ENCODE results near the gene PAX2. TPM values are rescaled to one million over a fixed set of nuclear protein-coding genes. Genes with fewer than 3 reads are reported as not detected.

PAX2 gene
- total RNA-seq, 1 donor from 2014 or later = 4.4 TPM

GRCh38 chr10:100831742-100832141 is 86.4 kb downstream of the PAX2 start:
- Mint-ChIP-seq H3K27ac (no peak overlapping the region), H3K9me3 (no peaks in the 10 kb centered on the region), H3K36me3 (no peaks in the 10 kb centered on the region), H3K27me3 (peaks cover 24% of the 10 kb centered on the region), H3K4me1 (ENCODE audit: unreplicated experiment) (peaks cover 14% of the 10 kb centered on the region), H3K4me3 (no peak overlapping the region)
- no peak for DNase-seq (ENCODE audit: extremely low spot score, unreplicated experiment)
- TF ChIP-seq CTCF (conservative IDR thresholded peaks at IDR 0.05) = no peak

- Mint-ChIP-seq H3K9me3 (no peaks in the 10 kb centered on the region), H3K36me3 (no peaks in the 10 kb centered on the region), H3K27me3 (peaks cover 2% of the 10 kb centered on the region), H3K4me1 (ENCODE audit: unreplicated experiment) (no peaks in the 10 kb centered on the region), H3K27ac (no peak overlapping the region), H3K4me3 (no peak overlapping the region)
- DNase-seq (ENCODE audit: extremely low spot score, unreplicated experiment) = no peak
- no peak for TF ChIP-seq CTCF (conservative IDR thresholded peaks at IDR 0.05)
Observed at GRCh38 chr10:100835810-100836209, 90.4 kb downstream of the PAX2 start.

- H3K36me3 Mint-ChIP-seq = no peaks in the 10 kb centered on the region
- H3K4me3 Mint-ChIP-seq = no peak overlapping the region
- DNase-seq (ENCODE audit: extremely low spot score, unreplicated experiment) = no peak
- H3K4me1 Mint-ChIP-seq (ENCODE audit: unreplicated experiment) = no peaks in the 10 kb centered on the region
- no peak overlapping the region for H3K27ac Mint-ChIP-seq
- H3K27me3 Mint-ChIP-seq = peaks cover 10% of the 10 kb centered on the region
- TF ChIP-seq CTCF (conservative IDR thresholded peaks at IDR 0.05) = no peak
- no peaks in the 10 kb centered on the region for H3K9me3 Mint-ChIP-seq
Observed at GRCh38 chr10:100836891-100837290, 91.5 kb downstream of the PAX2 start.

- Mint-ChIP-seq H3K36me3 (no peaks in the 10 kb centered on the region), H3K9me3 (no peaks in the 10 kb centered on the region), H3K27me3 (peaks cover 12% of the 10 kb centered on the region), H3K4me3 (no peak overlapping the region), H3K4me1 (ENCODE audit: unreplicated experiment) (no peaks in the 10 kb centered on the region), H3K27ac (no peak overlapping the region)
- TF ChIP-seq CTCF (conservative IDR thresholded peaks at IDR 0.05) = no peak
- DNase-seq (ENCODE audit: extremely low spot score, unreplicated experiment) = no peak
Observed at GRCh38 chr10:100837300-100837699, 91.9 kb downstream of the PAX2 start.

GRCh38 chr10:100838986-100839385 is 93.6 kb downstream of the PAX2 start:
- Mint-ChIP-seq H3K9me3 (no peaks in the 10 kb centered on the region), H3K36me3 (no peaks in the 10 kb centered on the region), H3K4me1 (ENCODE audit: unreplicated experiment) (no peaks in the 10 kb centered on the region), H3K27ac (no peak overlapping the region), H3K27me3 (peaks cover 26% of the 10 kb centered on the region), H3K4me3 (no peak overlapping the region)
- DNase-seq (ENCODE audit: extremely low spot score, unreplicated experiment) = no peak
- TF ChIP-seq CTCF (conservative IDR thresholded peaks at IDR 0.05) = no peak

GRCh38 chr10:100841528-100841927 is 96.1 kb downstream of the PAX2 start:
- TF ChIP-seq CTCF (conservative IDR thresholded peaks at IDR 0.05) = no peak
- Mint-ChIP-seq H3K4me1 (ENCODE audit: unreplicated experiment) (no peaks in the 10 kb centered on the region), H3K27me3 (peaks cover 38% of the 10 kb centered on the region), H3K9me3 (no peaks in the 10 kb centered on the region), H3K4me3 (no peak overlapping the region), H3K27ac (no peak overlapping the region), H3K36me3 (no peaks in the 10 kb centered on the region)
- no peak for DNase-seq (ENCODE audit: extremely low spot score, unreplicated experiment)
